Measurements from ENCODE around the gene COA6. TPM values are rescaled to one million over a fixed set of nuclear protein-coding genes. Genes with fewer than 3 reads are reported as not detected.

COA6 gene
- total and polyA plus RNA-seq, 12 donors, result 22.9 to 84.7 (median 35.6) TPM

GRCh38 chr1:234381699-234382555 lies 8.7 kb downstream of the COA6 start:
- no peak for DNase-seq
- H3K27me3 ChIP-seq, result no peaks in the 10 kb centered on the region
- WGBS, 4 donors, result 79 to 87% (median 85%) methylated on average over 10 of the region's 10 CpGs
- no peaks in the 10 kb centered on the region for H3K4me1 ChIP-seq (replicated peaks in 1 of 2)
- peaks cover 0 to 21% of the 10 kb centered on the region in 2 donors for H3K36me3 ChIP-seq (replicated peaks in 1 of 2)
- H3K4me3 ChIP-seq, result no peak overlapping the region
- intact Hi-C loops (cut with DNase I), result no loop called here
- H3K9me3 ChIP-seq (replicated peaks in 1 of 3), result no peaks in the 10 kb centered on the region
- no peak overlapping the region for H3K27ac ChIP-seq
- TF ChIP-seq POLR2A (IDR thresholded peaks at IDR 0.05), result no peak
- TF ChIP-seq CTCF (IDR thresholded peaks at IDR 0.05), result no peak

- H3K36me3 ChIP-seq (replicated peaks in 1 of 2), result peaks cover 0 to 4% of the 10 kb centered on the region in 2 donors
- WGBS, 4 donors, result 95 to 99% (median 96%) methylated on average over 6 of the region's 6 CpGs
- intact Hi-C loops (cut with DNase I), result no loop called here
These were observed 12.9 kb downstream of the COA6 start for GRCh38 chr1:234386122-234386521.

GRCh38 chr1:234388094-234388493 lies 14.8 kb downstream of the COA6 start:
- no peak for DNase-seq
- no peak for TF ChIP-seq POLR2A (IDR thresholded peaks at IDR 0.05)
- no peak for TF ChIP-seq CTCF (IDR thresholded peaks at IDR 0.05)
- Histone ChIP-seq H3K4me1 (replicated peaks in 1 of 2) (no peaks in the 10 kb centered on the region), H3K27ac (no peak overlapping the region), H3K4me3 (no peak overlapping the region), H3K36me3 (replicated peaks in 1 of 2) (peaks cover 0 to 12% of the 10 kb centered on the region in 2 donors), H3K27me3 (no peaks in the 10 kb centered on the region), H3K9me3 (replicated peaks in 1 of 3) (no peaks in the 10 kb centered on the region)
- 83 to 95% (median 88%) methylated on average over 6 of the region's 6 CpGs for WGBS, 4 donors
- intact Hi-C loops (cut with DNase I), result no loop called here

More at GRCh38 chr1:234386122-234386521, 12.9 kb downstream of the COA6 start:
- no peak overlapping the region for H3K27ac ChIP-seq
- no peaks in the 10 kb centered on the region for H3K4me1 ChIP-seq (replicated peaks in 1 of 2)
- no peak overlapping the region for H3K4me3 ChIP-seq
- DNase-seq, result no peak
- H3K27me3 ChIP-seq, result no peaks in the 10 kb centered on the region
- TF ChIP-seq POLR2A (IDR thresholded peaks at IDR 0.05) (no peak), CTCF (IDR thresholded peaks at IDR 0.05) (no peak)
- H3K9me3 ChIP-seq (replicated peaks in 1 of 3), result no peaks in the 10 kb centered on the region

- WGBS, 4 donors, result 89 to 92% (median 90%) methylated on average over 6 of the region's 6 CpGs
- Histone ChIP-seq H3K36me3 (replicated peaks in 1 of 2) (peaks cover 0 to 14% of the 10 kb centered on the region in 2 donors), H3K27me3 (no peaks in the 10 kb centered on the region), H3K9me3 (replicated peaks in 1 of 3) (no peaks in the 10 kb centered on the region), H3K4me3 (no peak overlapping the region), H3K27ac (no peak overlapping the region), H3K4me1 (replicated peaks in 1 of 2) (no peaks in the 10 kb centered on the region)
- TF ChIP-seq CTCF (IDR thresholded peaks at IDR 0.05) (no peak), POLR2A (IDR thresholded peaks at IDR 0.05) (no peak)
- intact Hi-C loops (cut with DNase I), result no loop called here
- DNase-seq, result no peak
These were observed 19.9 kb downstream of the COA6 start for GRCh38 chr1:234393190-234393589.

Measured in adrenal gland (tissue), 12 donors.